ENCODE results near the gene RIMKLA.
A peak's percentile ranks its signal among the peaks of the same experiment; 100 is the strongest.

The RIMKLA gene

DNA sequence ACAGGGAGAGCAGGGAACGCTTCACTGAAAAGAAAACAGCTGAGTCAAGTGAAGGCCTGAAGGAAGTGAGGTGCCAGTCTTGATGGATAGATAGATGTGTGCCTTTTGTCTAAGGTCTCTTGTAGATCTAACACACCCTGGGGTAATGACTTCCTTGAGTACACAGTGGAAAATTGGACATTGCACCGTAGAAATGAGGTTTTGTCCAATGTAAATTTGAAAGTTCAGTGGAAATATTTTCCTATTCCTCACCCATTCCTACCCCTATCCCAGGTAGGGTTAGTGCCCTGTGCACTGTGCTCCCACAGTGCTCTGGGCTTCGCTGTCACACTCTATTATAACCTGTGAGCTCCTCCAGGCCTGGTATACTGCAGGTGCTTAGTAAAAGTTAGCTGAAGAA is 50.9 kb downstream of the RIMKLA start:
- no peak for DNase-seq

DNA sequence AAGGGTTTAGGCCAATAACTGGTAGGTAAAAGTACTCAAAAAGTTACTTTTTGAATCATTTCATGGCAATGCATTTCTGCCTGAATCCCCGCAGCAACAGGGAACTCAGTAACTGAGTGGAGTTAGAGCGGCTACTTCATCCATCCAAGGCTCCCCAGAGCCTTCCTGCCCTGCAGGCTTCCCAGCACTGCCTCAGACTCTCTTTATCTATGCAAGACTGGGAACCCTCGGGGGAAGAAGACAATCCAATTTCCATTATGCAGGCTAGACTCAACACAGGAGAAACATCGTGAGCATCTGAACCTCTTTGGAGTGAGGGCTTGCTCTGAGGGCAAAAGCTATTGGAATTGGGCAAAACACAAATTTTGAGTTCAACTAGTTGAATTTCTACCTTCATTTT is 52.1 kb downstream of the RIMKLA start:
- DNase-seq, result no peak

DNA sequence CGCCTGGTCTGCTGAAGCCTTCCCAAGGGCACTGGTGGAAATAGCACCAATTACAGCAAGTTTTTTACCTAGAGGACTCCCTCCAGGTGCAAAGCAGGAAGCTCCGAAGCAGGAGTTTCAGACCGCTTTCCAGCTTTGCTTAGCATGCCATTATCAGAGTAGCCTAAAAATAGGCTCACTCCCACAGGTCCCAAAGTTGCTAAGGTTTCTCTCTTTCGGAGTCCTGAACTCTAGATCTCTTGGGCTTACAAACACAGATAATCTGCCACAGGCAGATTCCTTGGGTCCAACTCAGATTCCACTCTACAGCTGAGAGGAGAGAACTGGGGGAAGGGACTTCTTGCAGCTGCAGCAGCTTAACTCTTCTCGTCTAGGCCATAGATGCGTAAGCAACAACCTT is 52.8 kb downstream of the RIMKLA start:
- no peak for DNase-seq

DNA sequence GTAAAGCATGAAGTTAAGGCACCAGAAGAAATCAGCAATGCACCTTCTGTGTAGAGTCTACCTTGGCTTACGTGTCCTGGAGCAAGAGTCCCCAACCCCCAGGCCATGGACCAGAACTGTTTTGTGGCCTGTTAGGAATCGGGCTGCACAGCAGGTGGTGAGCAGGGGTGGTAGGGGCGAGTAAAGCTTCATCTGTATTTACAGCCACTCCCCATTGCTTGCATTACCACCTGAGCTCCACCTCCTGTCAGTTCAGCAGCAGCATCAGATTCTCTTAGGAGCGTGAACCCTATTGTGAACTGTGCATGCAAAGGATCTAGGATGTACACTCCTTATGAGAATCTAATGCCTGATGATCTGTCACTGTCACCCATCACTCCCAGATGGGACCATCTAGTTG is 53.7 kb downstream of the RIMKLA start:
- no peak for DNase-seq

DNA sequence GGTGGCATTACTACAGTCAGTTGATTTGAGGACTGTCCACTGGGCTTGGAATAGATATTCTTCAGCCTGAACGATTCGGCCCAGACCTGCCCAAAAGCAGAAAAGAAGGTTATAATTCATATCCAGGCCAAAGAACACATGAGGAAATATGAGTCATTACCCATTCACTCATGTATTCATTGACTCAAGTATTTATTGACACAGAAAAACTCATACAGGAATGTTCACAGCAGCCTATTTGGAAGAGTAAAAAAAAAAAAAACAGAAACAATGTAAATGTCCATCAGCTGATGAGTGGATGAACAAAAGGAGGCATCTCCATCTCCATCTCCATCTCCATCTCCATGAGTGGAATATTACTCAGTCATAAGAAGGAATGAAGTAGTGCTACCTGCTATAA is 59.3 kb downstream of the RIMKLA start:
- DNase-seq, result no peak

DNA sequence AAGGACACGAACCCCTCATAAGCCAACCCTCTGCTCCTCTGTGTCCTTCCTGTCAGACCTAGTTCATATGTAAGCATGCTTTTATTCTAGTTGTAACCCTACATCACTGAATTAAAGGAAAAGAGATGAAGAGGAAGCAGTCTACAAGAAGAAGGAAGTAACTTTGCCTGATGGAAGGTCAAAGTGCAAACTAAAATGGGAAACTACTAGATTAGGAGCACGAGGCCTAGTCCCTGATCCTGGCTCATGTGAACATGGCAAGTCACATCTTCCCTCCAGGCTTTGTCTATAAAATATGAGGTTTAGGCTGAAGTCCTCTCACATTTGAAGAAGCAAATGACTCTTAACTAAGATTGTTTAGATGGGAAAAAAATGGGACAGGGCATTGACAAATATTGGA is 62.1 kb downstream of the RIMKLA start:
- DNase-seq, result no peak

DNA sequence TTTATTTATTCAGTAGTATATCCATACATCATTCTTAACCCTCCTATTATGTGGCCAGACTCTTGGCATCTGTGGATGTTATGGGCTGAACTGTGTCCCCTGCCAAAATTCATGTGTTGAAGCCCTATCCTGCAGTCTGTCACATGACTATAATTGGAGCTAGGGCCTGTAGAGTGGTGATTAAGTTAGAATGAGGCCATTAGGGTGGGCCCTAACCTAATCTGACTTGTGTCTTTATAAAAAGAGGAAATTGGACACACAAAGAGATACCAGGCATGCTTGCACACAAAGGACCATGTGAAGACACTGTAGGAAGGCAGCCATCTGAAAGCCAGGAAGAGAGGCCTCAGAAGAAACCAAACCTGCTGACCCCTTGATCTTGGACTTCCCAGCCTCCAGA is 68.7 kb downstream of the RIMKLA start:
- DNase-seq, result no peak

DNA sequence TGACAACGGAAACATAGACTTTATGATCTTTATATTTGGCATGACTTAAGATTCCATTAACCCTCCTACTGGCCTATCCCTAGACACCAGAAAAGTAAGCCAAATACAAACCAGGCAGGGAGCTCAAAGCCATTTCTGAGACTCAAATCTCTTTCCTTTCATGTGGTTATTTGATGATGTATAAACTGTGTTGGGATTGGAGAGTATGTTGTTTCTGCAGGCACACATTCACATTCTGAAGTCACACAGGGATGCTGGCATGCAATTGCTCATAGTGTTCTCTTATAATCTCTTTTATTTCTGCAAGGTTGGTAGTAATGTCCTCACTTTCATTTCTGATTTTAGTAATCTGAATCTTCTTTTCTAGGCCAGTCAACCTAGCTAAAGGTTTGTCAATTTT is 69.5 kb downstream of the RIMKLA start:
- no peak for DNase-seq

DNA sequence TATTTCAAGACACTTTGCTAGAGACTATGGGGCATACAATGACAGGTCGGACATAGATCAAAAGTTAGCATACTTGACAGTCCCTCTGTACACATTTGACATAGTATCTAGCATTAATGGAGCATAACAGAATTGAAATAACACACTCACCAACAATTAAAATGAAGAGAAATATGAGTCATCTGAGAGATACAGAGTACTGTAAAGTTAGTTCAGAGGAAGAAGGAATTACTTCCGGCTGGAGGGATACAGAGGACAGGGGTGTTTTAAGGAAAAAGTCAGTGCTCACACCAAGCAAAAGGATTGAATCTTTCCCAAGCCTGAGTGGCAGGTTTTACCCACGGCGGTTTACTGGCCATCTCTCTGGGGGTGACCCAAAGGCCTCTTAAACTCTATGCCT is 72.8 kb downstream of the RIMKLA start:
- DNase-seq, result no peak

DNA sequence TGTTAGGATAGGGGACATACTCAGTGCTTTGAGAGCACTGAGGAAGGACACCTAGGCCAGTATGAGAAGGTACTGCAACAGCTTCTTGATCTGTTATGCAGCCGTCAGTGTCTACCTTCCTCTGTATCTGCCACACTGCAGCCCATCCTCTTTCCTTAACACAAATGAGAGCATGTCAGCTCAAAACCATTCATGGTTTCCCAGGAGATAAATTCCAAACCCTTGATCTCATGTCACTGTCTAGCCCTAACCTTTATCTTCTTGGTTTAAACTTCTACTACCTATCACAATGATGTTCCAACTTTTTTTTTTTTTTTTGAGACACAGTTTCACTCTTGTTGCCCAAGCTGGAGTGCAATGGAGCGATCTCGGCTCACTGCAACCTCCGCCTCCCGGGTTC is 73.8 kb downstream of the RIMKLA start:
- no peak for DNase-seq

DNA sequence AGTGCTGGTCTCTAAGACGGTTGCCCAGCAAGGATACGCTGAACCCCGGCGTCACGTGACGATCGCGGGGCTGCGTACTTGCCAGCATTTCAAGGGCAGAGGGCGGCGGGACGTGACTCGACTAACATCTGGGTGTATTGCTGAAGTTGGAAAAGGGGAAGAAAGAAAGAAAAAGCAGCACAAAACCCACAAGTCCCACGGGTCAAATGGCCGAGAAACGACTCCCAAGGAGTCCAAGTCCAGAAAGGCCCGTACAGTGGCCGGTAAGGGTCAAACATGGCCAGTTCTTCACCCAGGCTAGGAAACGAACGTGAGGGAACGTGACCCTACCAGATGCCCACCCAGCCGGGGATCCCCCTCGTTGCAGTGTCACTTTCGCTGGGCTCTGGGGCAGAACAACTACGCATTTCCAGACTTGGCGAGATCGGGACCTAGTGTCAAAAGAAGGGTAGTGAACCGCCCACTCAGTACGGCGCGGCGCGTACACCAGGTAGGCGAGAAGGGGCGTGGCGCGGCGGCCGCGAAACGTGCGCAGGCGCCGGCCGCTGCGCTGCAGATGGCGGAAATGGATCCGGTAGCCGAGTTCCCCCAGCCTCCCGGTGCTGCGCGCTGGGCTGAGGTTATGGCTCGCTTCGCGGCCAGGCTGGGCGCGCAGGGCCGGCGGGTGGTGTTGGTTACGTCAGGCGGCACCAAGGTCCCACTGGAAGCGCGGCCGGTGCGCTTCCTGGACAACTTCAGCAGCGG is 75.6 kb downstream of the RIMKLA start, which contains the start of the genes PPCS and ZMYND12:
PPCS (plus strand) TSS at position 534 of the 744 bp plus-strand sequence; CDS start at position 557, 23 bp downstream.
ZMYND12 (minus strand) TSS at position 13 of the 744 bp plus-strand sequence. CDS start 25 bp downstream, outside the sequence.
- peak; percentile 88 for DNase-seq

DNA sequence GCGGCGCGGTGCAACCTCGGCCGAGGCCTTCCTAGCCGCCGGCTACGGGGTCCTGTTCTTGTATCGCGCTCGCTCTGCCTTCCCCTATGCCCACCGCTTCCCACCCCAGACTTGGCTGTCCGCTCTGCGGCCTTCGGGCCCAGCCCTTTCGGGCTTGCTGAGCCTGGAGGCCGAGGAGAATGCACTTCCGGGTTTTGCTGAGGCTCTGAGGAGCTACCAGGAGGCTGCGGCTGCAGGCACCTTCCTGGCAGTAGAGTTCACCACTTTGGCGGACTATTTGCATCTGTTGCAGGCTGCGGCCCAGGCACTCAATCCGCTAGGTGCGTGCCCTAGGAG is 76.1 kb downstream of the RIMKLA start:
- DNase-seq, result peak; percentile 49

DNA sequence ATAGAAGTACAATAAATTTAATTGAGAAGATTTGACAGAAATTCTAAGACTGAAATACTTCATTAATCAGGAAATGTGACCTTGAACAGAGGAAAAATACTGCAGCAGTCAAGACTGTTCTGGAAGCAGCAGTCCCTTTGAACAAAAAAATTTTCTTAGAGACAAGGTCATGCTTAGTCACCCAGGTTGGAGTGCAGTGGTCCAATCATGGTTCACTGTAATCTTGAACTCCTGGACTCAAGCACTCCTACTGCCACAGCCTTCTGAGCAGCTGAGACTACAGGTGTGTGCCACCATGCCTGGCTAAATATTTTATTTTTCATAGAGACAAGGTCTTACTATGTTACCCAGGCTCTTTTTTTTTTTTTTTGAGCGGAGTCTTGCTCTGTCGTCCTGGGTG is 80.6 kb downstream of the RIMKLA start:
- DNase-seq, result no peak

DNA sequence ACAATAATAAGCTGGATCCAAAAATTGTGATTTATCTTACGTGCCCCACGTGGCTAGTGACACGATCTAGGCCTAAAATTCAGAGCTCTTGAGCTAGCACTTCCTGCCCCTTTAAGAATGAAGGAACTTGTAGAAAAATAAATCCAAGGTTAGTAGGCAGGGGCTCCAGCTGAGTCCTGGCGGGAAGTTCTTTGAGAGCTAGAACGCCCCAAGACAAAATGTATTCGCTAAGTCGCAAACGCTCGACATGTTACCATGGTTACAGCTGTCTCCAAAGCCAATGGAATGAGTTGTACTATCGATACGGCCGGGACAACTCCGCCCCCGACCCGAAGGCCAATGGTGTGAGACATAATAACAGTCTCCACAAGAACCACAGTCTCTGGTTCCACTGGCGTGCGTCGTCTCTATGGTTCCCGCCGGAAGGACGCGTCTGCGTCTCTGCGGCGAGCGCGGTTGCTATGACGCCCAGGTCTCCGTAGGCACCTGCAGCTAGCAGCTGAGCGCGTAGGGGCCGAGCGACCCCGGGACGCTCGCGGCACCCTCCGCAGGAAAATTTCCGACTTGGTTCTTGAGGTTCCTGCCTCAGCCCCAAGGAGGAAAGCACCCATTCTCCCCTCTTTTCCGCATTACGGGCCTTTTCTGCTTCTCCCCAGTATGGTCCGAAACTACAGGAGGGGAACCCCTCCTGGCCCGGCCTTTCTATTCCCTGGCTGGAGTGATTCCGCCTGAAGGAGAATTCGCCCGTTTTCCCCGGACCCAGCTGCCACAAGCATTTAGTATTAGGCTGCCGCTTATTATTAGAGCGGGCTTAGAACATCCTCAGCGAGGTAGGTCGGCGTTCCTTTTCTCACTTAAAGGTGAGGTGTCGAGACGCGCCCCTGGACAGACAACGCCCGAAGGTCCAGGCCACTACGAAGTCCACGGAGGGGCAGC is 82.5 kb downstream of the RIMKLA start, which contains the start of gene CCDC30:
CCDC30 (plus strand) TSS at position 459 of the 936 bp plus-strand sequence. CDS start 17,266 bp downstream, outside the sequence.
- DNase-seq, result peak; percentile 96

DNA sequence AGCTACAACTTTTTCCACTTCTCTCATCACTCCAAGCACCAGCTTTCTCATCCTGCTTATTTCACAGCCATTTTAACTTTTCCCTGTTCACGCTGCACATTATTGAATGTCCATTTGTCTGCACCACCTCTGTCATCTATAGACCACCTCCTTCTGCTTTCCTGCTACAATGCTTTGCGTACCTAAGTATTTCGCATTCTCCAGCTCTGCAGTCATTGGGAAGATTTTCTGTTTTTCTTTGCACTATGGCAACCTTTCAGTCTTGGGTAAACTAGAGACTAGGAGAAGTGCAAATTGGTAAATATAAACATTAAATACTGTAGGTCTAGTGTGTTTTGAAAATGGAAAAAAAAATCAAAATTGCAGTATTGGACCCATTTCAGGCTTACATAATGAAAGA is 83.3 kb downstream of the RIMKLA start:
- DNase-seq, result no peak

DNA sequence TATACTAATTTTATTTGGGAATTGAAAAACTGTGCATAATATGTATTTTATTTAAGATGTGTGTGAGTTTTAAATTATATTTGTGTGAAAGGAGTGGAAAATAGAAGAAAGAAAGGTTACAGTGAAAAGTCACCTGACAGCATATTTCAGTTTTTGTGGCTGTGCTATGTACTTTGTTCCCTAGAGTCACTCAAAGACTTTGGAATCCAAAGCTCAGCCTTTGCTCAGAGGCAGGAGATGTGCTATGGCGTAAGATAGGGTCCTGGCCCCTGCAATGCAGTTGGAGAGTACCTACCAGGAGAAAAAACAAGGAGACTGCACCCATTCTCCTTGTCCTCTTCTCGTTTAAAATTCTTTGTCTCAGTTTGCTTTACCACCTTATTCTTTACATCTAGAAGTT is 85.4 kb downstream of the RIMKLA start:
- no peak for DNase-seq

DNA sequence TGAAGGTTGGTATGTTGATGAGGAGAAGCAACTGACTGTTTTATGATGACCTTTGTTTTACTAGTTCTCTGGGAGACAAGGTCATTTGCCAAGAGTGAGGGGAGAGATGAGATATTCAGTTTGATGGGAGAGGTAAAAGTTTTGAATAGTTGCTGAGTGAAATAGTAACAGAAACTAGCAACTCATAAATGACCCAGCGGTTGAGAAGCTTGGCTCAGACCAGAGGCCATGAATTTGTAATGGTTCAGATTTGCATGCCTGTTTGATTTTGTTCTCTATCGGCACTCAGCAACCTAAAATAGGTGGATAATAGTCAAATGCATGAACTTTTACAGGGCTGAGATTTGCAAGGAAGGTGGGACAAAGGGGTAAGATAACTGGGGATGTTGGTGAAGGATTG is 89.1 kb downstream of the RIMKLA start:
- no peak for DNase-seq
